GM12878 (cell line): Measurements from ENCODE around the gene PPM1G. TPM values are rescaled to one million over a fixed set of nuclear protein-coding genes. Genes with fewer than 3 reads are reported as not detected.

ENCODE experiments used
- ATAC-seq: fragments of 200-7000 bp; cut with Tn5 transposase; 3 replicates; pipeline ENCODE4 v1.9.1; 2020; ENCODE audit warnings: mild to moderate bottlenecking, moderate library complexity
- BruUV-seq: library from RNA; stranded (reverse); fragments of 400-500 nt; replicated peaks from 2 replicates; lab custom pipeline; 2021; lab: Mats Ljungman, UMichigan
- CTCF ChIA-PET: fragments of 300-600 bp; sonication (Branson Sonifier 250); formaldehyde crosslinking; extraction: SDS; loops from one replicate; lab custom pipeline; 2021; ENCODE audit warnings: inconsistent platforms; lab: Yijun Ruan, JAX
- POLR2A ChIA-PET: fragments of 350-600 bp; formaldehyde crosslinking; extraction: SDS; loops from one replicate; lab custom pipeline; 2021; ENCODE audit warnings: inconsistent platforms; lab: Charles Lee
- RAD21 ChIA-PET: fragments of 300-600 bp; sonication (Branson Sonifier 250); formaldehyde crosslinking; loops from one replicate; lab custom pipeline; 2023; ENCODE audit warnings: antibody characterized with exemption; ENCODE audit not compliant: unreplicated experiment; lab: Charles Lee
- SMC1A ChIA-PET: fragments of 300-600 bp; sonication (Branson Sonifier 250); formaldehyde crosslinking; loops from one replicate; lab custom pipeline; 2023; ENCODE audit not compliant: unreplicated experiment, uncharacterized antibody; lab: Charles Lee
- DNase-seq: peaks from one replicate; pipeline ENCODE4 v3.0.0-alpha.2; 2011; ENCODE audit warnings: low read depth, low spot score
- FAIRE-seq: peaks from 3 replicates; lab custom pipeline; 2011; peaks lifted over from hg19 to GRCh38; lab: Jason Lieb, UNC
- H2AFZ ChIP-seq: 2 replicates; pipeline ENCODE4 v1.6.0; 2011; ENCODE audit warnings: low read depth, low read length, control low read depth; ENCODE audit not compliant: control insufficient read depth
- H3K27ac ChIP-seq: 2 replicates; pipeline ENCODE4 v1.5.1; 2011; ENCODE audit warnings: control low read depth; ENCODE audit not compliant: control insufficient read depth, insufficient read depth
- H3K27me3 ChIP-seq, 2 experiments: replicated peaks in 1 of 2; 2 replicates each; pipeline versions ENCODE4 v1.6.0 to v1.6.1; 2011; ENCODE audit warnings: low read length in 1 of 2; ENCODE audit not compliant: control insufficient read depth in 2 of 2, insufficient read depth in 2 of 2
- H3K36me3 ChIP-seq, 2 experiments: 2 replicates each; pipeline ENCODE4 v1.5.1; 2011; ENCODE audit warnings: low read length in 1 of 2; ENCODE audit not compliant: control insufficient read depth in 2 of 2, insufficient read depth in 2 of 2
- H3K4me1 ChIP-seq: 2 replicates; pipeline ENCODE4 v1.6.1; 2011; ENCODE audit warnings: mild to moderate bottlenecking, low read length, moderate library complexity, mixed read lengths; ENCODE audit not compliant: control insufficient read depth, insufficient read depth
- H3K4me2 ChIP-seq: 2 replicates; pipeline ENCODE4 v1.6.0; 2011; ENCODE audit warnings: control low read depth; ENCODE audit not compliant: control insufficient read depth, insufficient read depth
- H3K4me3 ChIP-seq: fragments of 200-600 bp; sonication (generic); 2 replicates; pipeline ENCODE4 v1.5.1; 2016
- H3K79me2 ChIP-seq: 2 replicates; pipeline ENCODE4 v1.6.0; 2011; ENCODE audit warnings: low read length; ENCODE audit not compliant: control insufficient read depth, insufficient read depth
- H3K9ac ChIP-seq: 2 replicates; pipeline ENCODE4 v1.8.0; 2011; ENCODE audit warnings: low read length, control low read depth, mixed read lengths; ENCODE audit not compliant: control insufficient read depth, insufficient read depth
- H3K9me3 ChIP-seq: replicated peaks from 3 replicates; pipeline ENCODE4 v1.5.1; 2011; ENCODE audit warnings: mild to moderate bottlenecking, low read length; ENCODE audit not compliant: control insufficient read depth, insufficient read depth
- H4K20me1 ChIP-seq: 2 replicates; pipeline ENCODE4 v1.6.0; 2011; ENCODE audit not compliant: control insufficient read depth, insufficient read depth
- BHLHE40 ChIP-seq, 2 experiments: fragments of 450-650 bp in 1 of 2; IDR thresholded peaks; 2 replicates each; pipeline ENCODE4 v1.6.1; 2011 to 2017; ENCODE audit warnings: low read depth in 2 of 2, borderline replicate concordance in 1 of 2, improper control_type of control experiment in 1 of 2, low read length in 1 of 2, mild to moderate bottlenecking in 1 of 2
- CBFB ChIP-seq: IDR thresholded peaks from 2 replicates; pipeline ENCODE4 v1.6.1; 2016; ENCODE audit warnings: antibody characterized with exemption, low read depth
- E4F1 ChIP-seq: fragments of 450-650 bp; IDR thresholded peaks from 2 replicates; pipeline ENCODE4 v1.6.1; 2018; ENCODE audit warnings: borderline replicate concordance, mild to moderate bottlenecking; ENCODE audit not compliant: partially characterized antibody
- EED ChIP-seq: sonication (generic); IDR thresholded peaks from 2 replicates; pipeline ENCODE4 v1.6.1; 2016; ENCODE audit warnings: antibody characterized with exemption, low read depth
- IKZF1 ChIP-seq: fragments of 450-650 bp; conservative IDR thresholded peaks from 2 replicates; pipeline ENCODE4 v1.6.1; 2017; ENCODE audit warnings: antibody characterized with exemption, mild to moderate bottlenecking
- MEF2A ChIP-seq: IDR thresholded peaks from 2 replicates; pipeline ENCODE4 v1.6.1; 2011; ENCODE audit warnings: low read depth, mild to moderate bottlenecking, low read length, moderate library complexity; ENCODE audit not compliant: insufficient read depth
- MYB ChIP-seq: fragments of 150-350 bp; IDR thresholded peaks from 2 replicates; pipeline ENCODE4 v1.6.1; 2014; ENCODE audit warnings: mild to moderate bottlenecking, low read depth, low read length, borderline replicate concordance
- PKNOX1 ChIP-seq: fragments of 450-650 bp; IDR thresholded peaks from 2 replicates; pipeline ENCODE4 v1.6.1; 2016; ENCODE audit warnings: mild to moderate bottlenecking
- RUNX3 ChIP-seq: IDR thresholded peaks from 2 replicates; pipeline ENCODE4 v1.6.1; 2012; ENCODE audit warnings: low read length, inconsistent platforms
- SP1 ChIP-seq: IDR thresholded peaks from one replicate; pipeline ENCODE4 v1.6.1; 2011; ENCODE audit warnings: low read depth, low read length
- SREBF1 ChIP-seq: IDR thresholded peaks from 2 replicates; pipeline ENCODE4 v1.6.1; 2012; ENCODE audit warnings: mild to moderate bottlenecking, low read length
- SRF ChIP-seq, 2 experiments: IDR thresholded peaks; 2 replicates each; pipeline ENCODE4 v1.6.1; 2011; ENCODE audit warnings: low read depth in 2 of 2, low read length in 2 of 2, mild to moderate bottlenecking in 1 of 2, moderate library complexity in 1 of 2
- SUPT20H ChIP-seq: IDR thresholded peaks from 2 replicates; pipeline ENCODE4 v1.6.1; 2011; ENCODE audit warnings: low read depth, mild to moderate bottlenecking, low read length, moderate library complexity, borderline replicate concordance; ENCODE audit not compliant: control insufficient read depth
- TBL1XR1 ChIP-seq: IDR thresholded peaks from 2 replicates; pipeline ENCODE4 v1.6.1; 2012; ENCODE audit warnings: low read depth, low read length, improper control_type of control experiment
- ZNF274 ChIP-seq: IDR thresholded peaks from one replicate; pipeline ENCODE4 v1.8.0; 2011; ENCODE audit not compliant: insufficient read length, insufficient read depth
- WGBS: methylation state at CpG from one replicate; pipeline ENCODE4 v1.1.6; 2016; ENCODE audit warnings: low lambda C conversion rate; ENCODE audit not compliant: insufficient replicate concordance, insufficient coverage; ENCODE audit errors: missing lambda C conversion rate; 5-methylcytosine and 5-hydroxymethylcytosine counted together
- in situ Hi-C: fragments of 300-500 bp; cut with MboI; formaldehyde crosslinking; loops from 9 replicates; pipeline ENCODE4 v1.14.3; 2018; ENCODE audit warnings: mixed read lengths
- intact Hi-C: fragments of 100-400 bp; cut with micrococcal nuclease; formaldehyde crosslinking; loops from one replicate; pipeline ENCODE4 v1.14.2; 2022; ENCODE audit not compliant: unreplicated experiment
- polyA plus RNA-seq, 11 experiments: library from polyadenylated mRNA; depleted of rRNA in 4 of 11; unstranded in 6 of 11; stranded (reverse) in 5 of 11; fragments of >200 nt; fragmentation: Nextera tagmentation in 4 of 11; fragmentation: Illumina TruSeq in 1 of 11; extraction: Ambion mirVana in 4 of 11; extraction: Trizol in 1 of 11; gene quantifications; 1 replicate in 1 of 11; 2 replicates in 10 of 11; pipeline versions ENCODE4 v1.2.1 to v1.2.3, GENCODE V29; 2011 to 2016; ENCODE audit warnings: inconsistent platforms in 2 of 11, missing spikeins in 2 of 11, low read depth in 1 of 11
- total RNA-seq, 4 experiments: library from RNA; depleted of rRNA in 3 of 4; stranded (reverse); fragments of >200 nt in 3 of 4; fragmentation: Illumina TruSeq in 1 of 4; extraction: Trizol in 1 of 4; gene quantifications; 2 replicates each; pipeline versions ENCODE4 v1.2.1 to v1.2.3, GENCODE V29; 2013 to 2021

PPM1G gene
- total and polyA plus RNA-seq, 10 of the 15 experiments (the other 5 are each of a cell fraction or from before 2014, with no cell fraction given) = 68.8 to 171 (median 121) TPM

DNA sequence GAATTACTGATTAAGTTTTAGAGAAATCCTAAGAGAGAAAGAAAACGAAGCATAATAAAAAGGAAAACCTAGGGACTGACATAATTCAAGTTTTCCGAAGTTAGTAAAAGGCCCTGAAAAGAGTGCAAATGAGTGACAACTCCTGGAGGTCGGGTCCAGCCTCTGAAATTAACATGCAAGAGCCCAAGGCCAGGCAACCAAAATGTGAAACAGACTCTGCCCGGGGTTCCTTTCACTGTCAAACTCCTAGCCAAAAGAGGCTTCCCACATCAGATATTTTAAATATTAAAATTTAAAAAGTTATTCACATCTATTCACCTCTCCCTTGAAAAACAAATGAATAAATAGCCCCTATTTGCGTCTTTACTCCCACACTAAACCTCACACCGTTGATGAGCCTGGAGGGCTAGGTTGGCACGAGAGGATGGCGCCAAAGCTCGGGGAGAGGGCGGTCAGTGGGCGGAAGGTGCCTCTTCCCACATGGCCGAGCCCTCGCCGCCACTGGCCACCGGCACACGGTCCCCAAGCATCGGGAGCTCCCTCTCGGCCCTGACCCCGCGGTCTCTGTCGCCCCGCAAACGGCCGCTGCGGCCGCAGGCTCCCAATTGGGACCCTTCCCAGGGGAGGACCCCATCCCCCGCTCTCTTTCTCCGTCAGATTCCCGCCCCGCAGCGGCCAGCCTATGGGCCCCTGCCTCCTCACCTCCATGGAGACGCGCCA lies 630 bp downstream of the PPM1G start:
- Histone ChIP-seq H4K20me1 (no peaks in the 10 kb centered on the region), H3K27ac (peak overlapping the region; percentile 76), H3K4me2 (peak overlapping the region; percentile 93), H3K4me3 (peak overlapping the region; percentile 99), H3K27me3 (no peaks in the 10 kb centered on the region), H2AFZ (peak overlapping the region; percentile 92), H3K9ac (peak overlapping the region; percentile 93), H3K79me2 (peaks cover 51% of the 10 kb centered on the region), H3K9me3 (no peaks in the 10 kb centered on the region), H3K4me1 (peaks cover 6% of the 10 kb centered on the region; the same call in 1 of the 2 replicates), H3K36me3 (no peaks in the 10 kb centered on the region)
- BruUV-seq = no TSS peak
- 0 out of 2 replicates have a peak, but pooled peaks have one; percentile 37 for TF ChIP-seq CBFB
- TF ChIP-seq TBL1XR1 = no peak
- TF ChIP-seq RUNX3 = peak; percentile 58
- no peak for TF ChIP-seq IKZF1
- TF ChIP-seq BHLHE40 (IDR thresholded peaks at IDR 0.05; ENCODE audit: borderline replicate concordance in 1 of 2, low read depth in 2 of 2, low read length in 1 of 2) = peak in 1 of 2 experiments; percentile 41; a peak in 1 of 4 replicates
- TF ChIP-seq ZNF274 = no peak
- TF ChIP-seq SUPT20H = no peak
- no peak for TF ChIP-seq MYB
- TF ChIP-seq MEF2A = 0 out of 2 replicates have a peak, but pooled peaks have one; percentile 13
- TF ChIP-seq SREBF1 = no peak
- peak; percentile 48; the same call in 1 of the 2 replicates for TF ChIP-seq PKNOX1
- no peak for TF ChIP-seq SRF (IDR thresholded peaks at IDR 0.05; ENCODE audit: low read depth in 2 of 2, low read length in 2 of 2)
- TF ChIP-seq EED = peak; percentile 19; the same call in 1 of the 2 replicates
- no peak for TF ChIP-seq SP1
- TF ChIP-seq E4F1 = no peak
- intact Hi-C loops = loop anchor here (2.0 to 10.0 kb wide), 4 partner anchors 20 to 276 kb away; partner anchors contain the start of genes EIF2B4, NRBP1, SNX17 and ZNF512
- SMC1A ChIA-PET = interaction anchor here (1.4 to 2.4 kb wide), 3 partner anchors 13 to 22 kb away, joined by 4 to 20 read pairs (median 9); partner anchors contain the start of gene NRBP1
- in situ Hi-C loops = no loop called here
- DNase-seq (no peak), ATAC-seq (peak; percentile 66), FAIRE-seq (no peak)
- RAD21 ChIA-PET = interaction anchor here (1.6 to 2.2 kb wide), 3 partner anchors 21 to 219 kb away, joined by 4 to 29 read pairs (median 5); partner anchors contain the start of genes CCDC121, GPN1 and NRBP1
- CTCF ChIA-PET = interaction anchor here (1.4 to 4.6 kb wide), 5 partner anchors 7 to 274 kb away, joined by 4 to 52 read pairs (median 5); partner anchors contain the start of genes EIF2B4 and NRBP1
- POLR2A ChIA-PET = interaction anchor here (0.6 to 3.3 kb wide), 11 partner anchors 8 to 221 kb away, joined by 3 to 71 read pairs (median 4); partner anchors contain the start of genes NRBP1, SNX17 and ZNF512
- WGBS = under 1% methylated on average over 27 of the region's 33 CpGs
